DND-41 (cell line): ENCODE data around the gene ESRRA.

Experiments used
- ATAC-seq: fragments of 200-7000 bp; cut with Tn5 transposase; 3 replicates; pipeline ENCODE4 v1.9.1; 2021; ENCODE audit warnings: low read depth; ENCODE audit not compliant: insufficient read depth
- DNase-seq: peaks from one replicate; pipeline ENCODE4 v3.0.0-alpha.2; 2020
- H2AFZ ChIP-seq: 2 replicates; pipeline ENCODE4 v1.6.0; 2012; ENCODE audit warnings: low read depth, low read length
- H3K27ac ChIP-seq: 2 replicates; pipeline ENCODE4 v1.5.1; 2012; ENCODE audit warnings: low read length, inconsistent platforms
- H3K27me3 ChIP-seq: fragments of 200-600 bp; sonication (generic); 2 replicates; pipeline ENCODE4 v1.6.0; 2012; ENCODE audit warnings: low read length, mild to moderate bottlenecking, inconsistent platforms; ENCODE audit not compliant: insufficient read depth, poor library complexity
- H3K36me3 ChIP-seq: 2 replicates; pipeline ENCODE4 v1.5.1; 2012; ENCODE audit warnings: low read length, inconsistent platforms; ENCODE audit not compliant: insufficient read depth
- H3K4me1 ChIP-seq: 2 replicates; pipeline ENCODE4 v1.5.1; 2012; ENCODE audit warnings: mild to moderate bottlenecking, low read length; ENCODE audit not compliant: insufficient read depth
- H3K4me2 ChIP-seq: 2 replicates; pipeline ENCODE4 v1.6.0; 2012; ENCODE audit warnings: mild to moderate bottlenecking, moderate library complexity, low read length, inconsistent platforms; ENCODE audit not compliant: insufficient read depth
- H3K4me3 ChIP-seq, 2 experiments: fragments of 200-600 bp in 1 of 2; shearing (Covaris generic) in 1 of 2; 2 replicates each; pipeline ENCODE4 v1.5.1; 2012 to 2016; ENCODE audit warnings: inconsistent platforms in 2 of 2, low read length in 2 of 2, mild to moderate bottlenecking in 2 of 2, low read depth in 1 of 2, moderate library complexity in 1 of 2
- H3K79me2 ChIP-seq: 2 replicates; pipeline ENCODE4 v1.6.0; 2012; ENCODE audit warnings: low read length, inconsistent platforms; ENCODE audit not compliant: insufficient read depth
- H3K9ac ChIP-seq: 2 replicates; pipeline ENCODE4 v1.6.0; 2012; ENCODE audit warnings: low read depth, mild to moderate bottlenecking, inconsistent platforms, low read length, moderate library complexity
- H3K9me3 ChIP-seq: 2 replicates; pipeline ENCODE4 v1.5.1; 2012; ENCODE audit warnings: low read length, moderate library complexity, mild to moderate bottlenecking, inconsistent platforms; ENCODE audit not compliant: insufficient read depth, severe bottlenecking
- H4K20me1 ChIP-seq: 2 replicates; pipeline ENCODE4 v1.6.0; 2012; ENCODE audit warnings: low read length; ENCODE audit not compliant: insufficient read depth
- EZH2 ChIP-seq: IDR thresholded peaks from 3 replicates; pipeline ENCODE4 v1.6.1; 2012; ENCODE audit warnings: borderline replicate concordance, low read depth, mild to moderate bottlenecking, moderate library complexity, low read length, inconsistent platforms; ENCODE audit not compliant: severe bottlenecking
- TF ChIP-seq, protein P1 (sequence below): IDR thresholded peaks from 2 replicates; pipeline ENCODE4 v1.5.1; 2012; ENCODE audit warnings: borderline replicate concordance, low read length, moderate library complexity, mild to moderate bottlenecking; ENCODE audit not compliant: poor library complexity, severe bottlenecking; ENCODE audit errors: extremely low read depth

The ESRRA gene

DNA sequence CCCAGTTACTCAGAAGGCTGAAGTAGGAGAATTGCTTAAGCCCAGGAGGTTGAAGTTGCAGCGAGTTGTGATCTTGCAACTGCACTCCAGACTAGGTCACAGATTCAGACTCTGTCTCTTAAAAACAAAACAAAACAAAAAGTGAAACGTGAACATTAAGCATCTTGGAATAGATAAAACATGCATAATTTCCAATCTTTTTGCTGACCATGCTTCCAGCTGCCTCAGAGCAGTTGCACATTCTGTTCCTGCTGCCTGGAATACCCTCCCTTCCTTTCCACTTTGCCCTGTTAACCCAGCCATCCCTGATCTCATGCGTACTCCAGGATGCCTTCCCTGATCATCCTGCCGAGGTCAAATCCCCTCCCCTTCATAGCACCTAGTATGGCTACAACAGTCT is 34.0 kb downstream of the ESRRA start:
- no peak overlapping the region for H3K27ac ChIP-seq
- H2AFZ ChIP-seq, result peak overlapping the region; percentile 7; the same call in 1 of the 2 replicates
- no peaks in the 10 kb centered on the region for H3K27me3 ChIP-seq
- peaks cover 11% of the 10 kb centered on the region for H3K4me1 ChIP-seq
- TF ChIP-seq, protein P1, sequence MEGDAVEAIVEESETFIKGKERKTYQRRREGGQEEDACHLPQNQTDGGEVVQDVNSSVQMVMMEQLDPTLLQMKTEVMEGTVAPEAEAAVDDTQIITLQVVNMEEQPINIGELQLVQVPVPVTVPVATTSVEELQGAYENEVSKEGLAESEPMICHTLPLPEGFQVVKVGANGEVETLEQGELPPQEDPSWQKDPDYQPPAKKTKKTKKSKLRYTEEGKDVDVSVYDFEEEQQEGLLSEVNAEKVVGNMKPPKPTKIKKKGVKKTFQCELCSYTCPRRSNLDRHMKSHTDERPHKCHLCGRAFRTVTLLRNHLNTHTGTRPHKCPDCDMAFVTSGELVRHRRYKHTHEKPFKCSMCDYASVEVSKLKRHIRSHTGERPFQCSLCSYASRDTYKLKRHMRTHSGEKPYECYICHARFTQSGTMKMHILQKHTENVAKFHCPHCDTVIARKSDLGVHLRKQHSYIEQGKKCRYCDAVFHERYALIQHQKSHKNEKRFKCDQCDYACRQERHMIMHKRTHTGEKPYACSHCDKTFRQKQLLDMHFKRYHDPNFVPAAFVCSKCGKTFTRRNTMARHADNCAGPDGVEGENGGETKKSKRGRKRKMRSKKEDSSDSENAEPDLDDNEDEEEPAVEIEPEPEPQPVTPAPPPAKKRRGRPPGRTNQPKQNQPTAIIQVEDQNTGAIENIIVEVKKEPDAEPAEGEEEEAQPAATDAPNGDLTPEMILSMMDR, result no peak
- no peak for TF ChIP-seq EZH2
- no peaks in the 10 kb centered on the region for H3K36me3 ChIP-seq
- H3K4me2 ChIP-seq, result no peak overlapping the region
- DNase-seq, result no peak
- H3K79me2 ChIP-seq, result no peaks in the 10 kb centered on the region
- H4K20me1 ChIP-seq, result no peaks in the 10 kb centered on the region; the same call in 1 of the 2 replicates
- no peak overlapping the region for H3K4me3 ChIP-seq
- no peak for ATAC-seq
- no peaks in the 10 kb centered on the region for H3K9me3 ChIP-seq
- no peak overlapping the region for H3K9ac ChIP-seq

DNA sequence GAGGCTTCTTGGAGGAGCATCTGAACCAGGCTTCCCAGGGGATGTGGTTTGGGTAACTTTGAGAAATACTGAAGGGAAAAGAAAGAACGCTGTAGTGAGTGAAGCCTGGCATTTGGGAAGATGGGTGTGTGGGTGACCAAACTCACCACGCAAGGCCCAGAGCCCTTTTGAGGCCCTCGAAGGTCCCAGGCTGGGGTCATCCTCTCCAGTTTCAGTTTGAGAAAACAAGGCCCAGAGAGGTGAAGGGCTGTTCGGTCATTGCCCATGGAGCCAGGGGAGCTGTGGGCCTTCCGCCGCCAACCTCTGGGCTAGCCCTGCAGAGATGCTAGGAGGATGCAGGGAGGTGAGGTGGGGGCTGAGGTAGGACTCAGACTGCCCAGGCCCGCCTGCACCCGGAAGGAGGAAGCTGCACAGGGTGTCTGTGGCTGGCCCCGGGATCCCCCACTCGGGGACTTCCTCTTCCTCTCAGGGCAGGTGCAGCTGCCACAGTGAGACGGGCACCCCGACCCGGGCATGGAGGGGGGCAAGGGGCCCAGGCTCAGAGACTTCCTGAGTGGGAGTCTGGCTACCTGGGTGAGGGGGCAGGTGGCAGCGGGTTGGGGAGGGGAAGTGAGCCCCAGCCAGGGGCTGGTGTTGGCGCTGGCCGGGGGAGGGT is 34.6 kb downstream of the ESRRA start, which contains the start of gene CCDC88B:
Gene CCDC88B (plus strand): TSS at position 451 of the 655 bp plus-strand sequence. CDS start 63 bp downstream, at position 514.
- DNase-seq, result peak; percentile 77
- Histone ChIP-seq H3K27me3 (no peaks in the 10 kb centered on the region), H3K4me3 (no peak within 1 kb of the TSS), H3K36me3 (no peaks in the 10 kb centered on the region), H3K79me2 (no peaks in the 10 kb centered on the region), H4K20me1 (no peaks in the 10 kb centered on the region; the same call in 1 of the 2 replicates), H3K9ac (no peak within 1 kb of the TSS), H3K4me2 (no peak within 1 kb of the TSS), H3K27ac (no peak within 1 kb of the TSS), H3K4me1 (peaks cover 11% of the 10 kb centered on the region), H3K9me3 (no peaks in the 10 kb centered on the region), H2AFZ (peak within 1 kb of the TSS; percentile 7; the same call in 1 of the 2 replicates)
- TF ChIP-seq, protein P1, result no peak
- TF ChIP-seq EZH2, result no peak
- peak; percentile 92 for ATAC-seq

DNA sequence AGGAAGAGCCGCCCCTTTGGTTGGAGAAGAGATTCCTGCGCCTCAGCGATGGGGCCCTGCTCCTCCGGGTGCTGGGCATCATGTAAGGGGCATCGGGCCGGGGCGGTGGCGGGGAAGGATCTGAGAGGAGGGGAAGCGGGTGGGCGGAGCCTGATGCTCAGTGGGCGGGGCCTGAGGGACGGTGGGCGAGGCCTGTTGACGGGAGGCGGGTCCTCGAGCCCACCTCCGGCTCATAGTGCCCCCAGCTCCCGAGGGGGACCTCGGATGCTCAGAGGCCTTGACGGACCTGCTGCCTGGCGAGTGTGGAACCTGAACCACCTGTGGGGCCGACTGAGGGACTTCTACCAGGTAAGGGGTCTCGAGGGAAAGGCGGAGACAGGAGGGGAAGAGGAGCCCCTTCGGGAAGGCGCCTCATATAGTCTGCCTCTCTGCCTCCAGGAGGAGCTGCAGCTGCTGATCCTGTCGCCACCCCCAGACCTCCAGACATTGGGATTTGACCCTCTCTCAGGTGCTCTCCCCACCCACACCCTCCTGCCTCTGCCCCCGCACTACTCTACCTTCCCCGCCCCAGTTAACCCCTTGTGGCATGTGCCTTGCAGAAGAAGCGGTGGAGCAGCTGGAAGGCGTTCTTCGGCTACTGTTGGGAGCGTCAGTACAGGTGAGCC is 35.5 kb downstream of the ESRRA start:
- Histone ChIP-seq H3K4me1 (peaks cover 11% of the 10 kb centered on the region), H4K20me1 (no peaks in the 10 kb centered on the region; the same call in 1 of the 2 replicates), H2AFZ (no peak overlapping the region), H3K4me3 (no peak overlapping the region), H3K27ac (no peak overlapping the region), H3K27me3 (no peaks in the 10 kb centered on the region), H3K36me3 (no peaks in the 10 kb centered on the region), H3K9ac (no peak overlapping the region), H3K79me2 (no peaks in the 10 kb centered on the region), H3K4me2 (no peak overlapping the region), H3K9me3 (no peaks in the 10 kb centered on the region)
- TF ChIP-seq, protein P1, result no peak
- TF ChIP-seq EZH2, result no peak
- ATAC-seq (peak; percentile 41; the same call in 2 of the 3 replicates), DNase-seq (peak; percentile 47)
